NB4 (cell line): ENCODE measurements around the gene IER3.
"Not testable (repeated sequence)": the region's sequence is repeated elsewhere in the genome, so short reads cannot be mapped to it uniquely, and the experiment has no call there.

Source experiments
- DNase-seq: peaks from one replicate; pipeline ENCODE4 v3.0.0; 2010; ENCODE audit warnings: low read depth
- H3K4me3 ChIP-seq: one replicate; pipeline ENCODE4 v1.5.1; 2011; ENCODE audit warnings: mild to moderate bottlenecking, low read depth, low read length, moderate library complexity
- CTCF ChIP-seq: IDR thresholded peaks from one replicate; pipeline ENCODE4 v1.5.1; 2012; ENCODE audit warnings: low read depth, low read length
- MAX ChIP-seq: IDR thresholded peaks from 2 replicates; pipeline ENCODE4 v1.6.1; 2011; ENCODE audit warnings: low read depth, low read length
- MYC ChIP-seq: IDR thresholded peaks from 2 replicates; pipeline ENCODE4 v1.6.1; 2011; ENCODE audit warnings: low read depth, low read length
- POLR2A ChIP-seq: IDR thresholded peaks from 2 replicates; pipeline ENCODE4 v1.6.1; 2011; ENCODE audit warnings: mild to moderate bottlenecking; ENCODE audit not compliant: insufficient read length; ENCODE audit errors: extremely low read depth

IER3 gene

GRCh38 chr6:30757261-30757904, 13.0 kb upstream of the IER3 start:
- no peak for DNase-seq
- TF ChIP-seq CTCF (no peak), MYC (no peak), POLR2A (no peak), MAX (no peak)
- no peak overlapping the region for H3K4me3 ChIP-seq

GRCh38 chr6:30756405-30757003, 12.2 kb upstream of the IER3 start:
- not testable (repeated sequence) for H3K4me3 ChIP-seq, DNase-seq

GRCh38 chr6:30754631-30755030, 10.3 kb upstream of the IER3 start:
- no peak overlapping the region for H3K4me3 ChIP-seq
- no peak for TF ChIP-seq CTCF
- TF ChIP-seq MAX = no peak
- no peak for TF ChIP-seq POLR2A
- no peak for TF ChIP-seq MYC
- DNase-seq = no peak

- H3K4me3 ChIP-seq = no peak overlapping the region
- TF ChIP-seq CTCF (no peak), POLR2A (no peak), MYC (no peak), MAX (no peak)
- DNase-seq = peak; percentile 73
Measured at GRCh38 chr6:30752157-30752927, 8.0 kb upstream of the IER3 start.

- TF ChIP-seq POLR2A = no peak
- TF ChIP-seq MYC = no peak
- TF ChIP-seq MAX = no peak
- no peak for TF ChIP-seq CTCF
- no peak for DNase-seq
- no peak overlapping the region for H3K4me3 ChIP-seq
Measured at GRCh38 chr6:30750379-30750668, 6.0 kb upstream of the IER3 start.

- DNase-seq = no peak
- H3K4me3 ChIP-seq = no peak overlapping the region
- TF ChIP-seq CTCF (no peak), MAX (no peak)
Measured at GRCh38 chr6:30749554-30750378, 5.4 kb upstream of the IER3 start.
